ENCODE measurements around the gene IL4.

DNA sequence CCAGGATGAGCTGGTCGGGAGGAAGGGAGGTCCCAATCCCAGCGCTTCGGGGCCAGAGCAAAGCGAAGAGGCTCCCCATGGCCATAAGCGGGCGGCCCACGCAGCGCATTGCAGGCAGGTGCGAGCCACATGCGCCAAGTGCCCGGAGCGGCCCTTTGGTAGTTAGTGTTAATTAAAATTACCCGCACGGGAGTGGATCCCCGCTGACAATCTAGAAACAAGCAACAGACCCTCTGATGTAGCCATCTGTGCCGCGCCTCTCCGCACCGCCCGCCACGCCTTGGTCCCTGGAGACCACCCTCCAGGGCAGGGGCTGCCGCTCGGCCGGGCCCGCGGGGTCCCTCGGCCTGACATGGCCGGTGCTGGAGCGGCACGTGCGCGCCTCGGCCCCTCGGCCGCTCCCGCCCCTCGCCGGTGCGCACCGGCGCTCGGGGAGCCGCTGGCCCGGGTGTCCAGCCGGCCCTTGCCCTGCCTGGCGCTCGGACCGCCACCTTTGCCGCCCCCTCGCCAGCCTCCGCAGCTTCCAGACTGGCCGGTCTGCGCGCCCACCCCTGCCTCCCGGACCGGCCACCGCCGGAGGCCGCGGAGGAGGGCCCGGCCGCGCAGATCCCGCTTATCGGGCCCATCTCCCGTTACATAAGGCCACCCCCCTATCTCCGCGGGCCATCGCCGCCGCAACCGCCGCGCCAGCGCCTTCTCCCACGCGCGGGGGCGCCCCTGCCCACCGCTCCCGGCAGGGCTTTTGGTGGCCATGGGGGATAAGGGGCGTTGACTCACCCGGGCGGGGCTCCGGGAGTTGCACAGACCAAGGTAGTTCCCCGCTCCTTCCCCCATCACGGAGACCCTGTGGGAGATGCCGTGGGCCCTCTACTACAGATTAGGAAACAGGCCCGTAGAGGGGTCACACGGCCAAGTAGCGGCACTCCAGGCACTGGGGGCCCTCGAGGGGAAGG lies 17.7 kb upstream of the IL4 start:
- TF ChIP-seq POLR2AphosphoS5 (IDR thresholded peaks at IDR 0.05; ENCODE audit: low read depth, low read length) (no peak), POLR2A (IDR thresholded peaks at IDR 0.05; ENCODE audit: low read depth, low read length) (no peak)

All from GM12892 (cell line).